OCI-LY7 (cell line): ENCODE measurements around the gene ZHX3. TPM values are rescaled to one million over a fixed set of nuclear protein-coding genes. Genes with fewer than 3 reads are reported as not detected.

Experiments
- BruUV-seq: library from RNA; stranded (reverse); fragments of 400-500 nt; replicated peaks from 2 replicates; lab custom pipeline; 2021; lab: Mats Ljungman, UMichigan
- CTCF ChIA-PET: fragments of 300-600 bp; sonication (Branson Sonifier 250); formaldehyde crosslinking; loops from one replicate; lab custom pipeline; 2022; ENCODE audit warnings: antibody characterized with exemption; ENCODE audit not compliant: unreplicated experiment; lab: Charles Lee
- POLR2A ChIA-PET: fragments of 300-600 bp; sonication (Branson Sonifier 250); formaldehyde crosslinking; loops from one replicate; lab custom pipeline; 2022; ENCODE audit warnings: antibody characterized with exemption; lab: Charles Lee
- DNase-seq: peaks from one replicate; pipeline ENCODE4 v3.0.0-alpha.2; 2015; ENCODE audit warnings: low spot score
- H2AFZ ChIP-seq: fragments of 200-600 bp; sonication (generic), shearing (Covaris generic); 2 replicates; pipeline ENCODE4 v1.6.1; 2014; ENCODE audit warnings: mild to moderate bottlenecking, antibody characterized with exemption, low read length, moderate library complexity
- H3K27ac ChIP-seq: fragments of 200-600 bp; sonication (generic); 2 replicates; pipeline ENCODE4 v1.5.1; 2014; ENCODE audit warnings: mixed run types, low read depth, mild to moderate bottlenecking, moderate library complexity, low read length, inconsistent platforms; ENCODE audit not compliant: poor library complexity, severe bottlenecking
- H3K36me3 ChIP-seq: fragments of 200-600 bp; sonication (generic); 2 replicates; pipeline ENCODE4 v1.6.1; 2014; ENCODE audit warnings: mild to moderate bottlenecking, antibody characterized with exemption, low read length, moderate library complexity, mixed read lengths; ENCODE audit not compliant: insufficient read depth
- H3K4me1 ChIP-seq: fragments of 200-600 bp; sonication (generic); 2 replicates; pipeline ENCODE4 v1.5.1; 2014; ENCODE audit warnings: mild to moderate bottlenecking, low read length; ENCODE audit not compliant: insufficient read depth, poor library complexity, severe bottlenecking
- H3K4me2 ChIP-seq: fragments of 200-600 bp; sonication (generic); 2 replicates; pipeline ENCODE4 v1.6.1; 2014; ENCODE audit warnings: mild to moderate bottlenecking, low read length
- H3K4me3 ChIP-seq: fragments of 200-600 bp; sonication (generic); 2 replicates; pipeline ENCODE4 v1.5.1; 2014; ENCODE audit warnings: mild to moderate bottlenecking, low read depth, low read length; ENCODE audit not compliant: poor library complexity, severe bottlenecking
- H3K79me2 ChIP-seq: fragments of 200-600 bp; sonication (generic); 2 replicates; pipeline ENCODE4 v1.6.1; 2016; ENCODE audit warnings: low read depth, mild to moderate bottlenecking, low read length, moderate library complexity, mixed read lengths; ENCODE audit not compliant: insufficient read depth
- H3K9me2 ChIP-seq: fragments of 200-600 bp; sonication (generic); 2 replicates; pipeline ENCODE4 v1.6.1; 2016; ENCODE audit warnings: mild to moderate bottlenecking, low read length, mixed read lengths; ENCODE audit not compliant: insufficient read depth
- H3K9me3 ChIP-seq: fragments of 200-600 bp; sonication (generic); 2 replicates; pipeline ENCODE4 v1.6.1; 2014; ENCODE audit warnings: mild to moderate bottlenecking, mixed run types, low read length, mixed read lengths
- H4K20me1 ChIP-seq: fragments of 200-600 bp; sonication (generic); 2 replicates; pipeline ENCODE4 v1.6.1; 2014; ENCODE audit warnings: mild to moderate bottlenecking, antibody characterized with exemption, low read length, moderate library complexity, mixed read lengths; ENCODE audit not compliant: insufficient read depth
- EZH2phosphoT487 ChIP-seq: fragments of 200-600 bp; sonication (generic); IDR thresholded peaks from 2 replicates; pipeline ENCODE4 v1.6.1; 2018; ENCODE audit warnings: low read depth, borderline replicate concordance, mild to moderate bottlenecking, mixed run types, antibody characterized with exemption, low read length, moderate library complexity, mixed read lengths
- intact Hi-C: fragments of 100-400 bp; cut with micrococcal nuclease; formaldehyde crosslinking; loops from one replicate; pipeline ENCODE4 v1.10.0; 2022; ENCODE audit not compliant: unreplicated experiment
- total RNA-seq, 2 experiments: library from RNA; depleted of rRNA in 1 of 2; stranded (reverse); fragments of >200 nt in 1 of 2; shearing (Covaris generic) in 1 of 2; gene quantifications; 2 replicates each; pipeline ENCODE4 v1.2.3, GENCODE V29; 2014 to 2022
- TF ChIP-seq, protein P1 (sequence below): fragments of 200-600 bp; sonication (generic); conservative IDR thresholded peaks from 2 replicates; pipeline ENCODE4 v1.5.1; 2014; ENCODE audit warnings: mild to moderate bottlenecking, antibody characterized with exemption, low read length, moderate library complexity, mixed read lengths

The ZHX3 gene
- total RNA-seq, 2 experiments from 2014 or later: 5.8 to 16.9 TPM

GRCh38 chr20:41248368-41249024 is 69.0 kb downstream of the ZHX3 start:
- Histone ChIP-seq H3K4me3 (no peak overlapping the region), H3K27ac (no peak overlapping the region), H4K20me1 (no peaks in the 10 kb centered on the region), H3K9me3 (no peaks in the 10 kb centered on the region), H3K4me2 (peak overlapping the region; percentile 45), H2AFZ (no peak overlapping the region), H3K36me3 (no peaks in the 10 kb centered on the region), H3K4me1 (peaks cover 16% of the 10 kb centered on the region), H3K9me2 (no peaks in the 10 kb centered on the region), H3K79me2 (no peaks in the 10 kb centered on the region)
- no TSS peak for BruUV-seq
- TF ChIP-seq EZH2phosphoT487: no peak
- TF ChIP-seq, protein P1, sequence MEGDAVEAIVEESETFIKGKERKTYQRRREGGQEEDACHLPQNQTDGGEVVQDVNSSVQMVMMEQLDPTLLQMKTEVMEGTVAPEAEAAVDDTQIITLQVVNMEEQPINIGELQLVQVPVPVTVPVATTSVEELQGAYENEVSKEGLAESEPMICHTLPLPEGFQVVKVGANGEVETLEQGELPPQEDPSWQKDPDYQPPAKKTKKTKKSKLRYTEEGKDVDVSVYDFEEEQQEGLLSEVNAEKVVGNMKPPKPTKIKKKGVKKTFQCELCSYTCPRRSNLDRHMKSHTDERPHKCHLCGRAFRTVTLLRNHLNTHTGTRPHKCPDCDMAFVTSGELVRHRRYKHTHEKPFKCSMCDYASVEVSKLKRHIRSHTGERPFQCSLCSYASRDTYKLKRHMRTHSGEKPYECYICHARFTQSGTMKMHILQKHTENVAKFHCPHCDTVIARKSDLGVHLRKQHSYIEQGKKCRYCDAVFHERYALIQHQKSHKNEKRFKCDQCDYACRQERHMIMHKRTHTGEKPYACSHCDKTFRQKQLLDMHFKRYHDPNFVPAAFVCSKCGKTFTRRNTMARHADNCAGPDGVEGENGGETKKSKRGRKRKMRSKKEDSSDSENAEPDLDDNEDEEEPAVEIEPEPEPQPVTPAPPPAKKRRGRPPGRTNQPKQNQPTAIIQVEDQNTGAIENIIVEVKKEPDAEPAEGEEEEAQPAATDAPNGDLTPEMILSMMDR: no peak
- intact Hi-C loops: no loop called here
- ChIA-PET POLR2A (interaction anchor here (0.9 kb wide), 1 partner anchor 9 kb away, joined by 3 read pairs; no protein-coding TSS in a partner anchor), CTCF (no interaction called here)
- DNase-seq: peak; percentile 13

- TF ChIP-seq, protein P1: no peak
- TF ChIP-seq EZH2phosphoT487: no peak
- CTCF ChIA-PET: no interaction called here
- DNase-seq: no peak
- Histone ChIP-seq H3K4me2 (no peak overlapping the region), H4K20me1 (no peaks in the 10 kb centered on the region), H2AFZ (no peak overlapping the region), H3K79me2 (no peaks in the 10 kb centered on the region), H3K9me3 (no peaks in the 10 kb centered on the region), H3K9me2 (no peaks in the 10 kb centered on the region), H3K4me1 (peaks cover 16% of the 10 kb centered on the region), H3K4me3 (no peak overlapping the region), H3K36me3 (no peaks in the 10 kb centered on the region), H3K27ac (no peak overlapping the region)
- intact Hi-C loops: no loop called here
- POLR2A ChIA-PET: interaction anchor here (0.9 kb wide), 1 partner anchor 10 kb away, joined by 3 read pairs; no protein-coding TSS in a partner anchor
- no TSS peak for BruUV-seq
Measured at GRCh38 chr20:41247523-41248367, 69.8 kb downstream of the ZHX3 start.
